NK-92 treated with Interleukin-12 subunit alpha and Interleukin-12 subunit beta, amount 100 ng/mL, for 24 hours (cell line): ENCODE results near the gene TSEN34.
"Not testable (repeated sequence)": the region's sequence is repeated elsewhere in the genome, so short reads cannot be mapped to it uniquely, and the experiment has no call there.

ENCODE experiments used
- DNase-seq: peaks from one replicate; lab custom pipeline; 2025; lab: John Stamatoyannopoulos, UW

TSEN34 gene

GRCh38 chr19:54239491-54240371 is 48.6 kb downstream of the TSEN34 start:
- not testable (repeated sequence) for DNase-seq

GRCh38 chr19:54240372-54241336 is 49.5 kb downstream of the TSEN34 start:
- DNase-seq = not testable (repeated sequence)

GRCh38 chr19:54242234-54242633 is 51.1 kb downstream of the TSEN34 start:
- DNase-seq = not testable (repeated sequence)

- not testable (repeated sequence) for DNase-seq
These were observed 51.5 kb downstream of the TSEN34 start, which contains the start of gene LILRA6 for GRCh38 chr19:54242646-54243045. LILRA6 (minus strand) TSS chr19:54242790.

- not testable (repeated sequence) for DNase-seq
These were observed 52.7 kb downstream of the TSEN34 start for GRCh38 chr19:54243809-54244208.
